HUES6 (cell line): Measurements from ENCODE around the gene CDC5L.
"Not testable (repeated sequence)": the region's sequence is repeated elsewhere in the genome, so short reads cannot be mapped to it uniquely, and the experiment has no call there.

Experiments used
- H3K27ac ChIP-seq: 2 replicates; pipeline ENCODE4 v1.7.0; 2013; ENCODE audit warnings: low read depth, mild to moderate bottlenecking, low read length, inconsistent platforms
- H3K27me3 ChIP-seq: 2 replicates; pipeline ENCODE4 v1.6.1; 2013; ENCODE audit warnings: low read length; ENCODE audit not compliant: control insufficient read depth, insufficient read depth
- H3K36me3 ChIP-seq: 2 replicates; pipeline ENCODE4 v1.6.1; 2013; ENCODE audit warnings: low read length; ENCODE audit not compliant: control insufficient read depth, insufficient read depth
- H3K4me1 ChIP-seq: 2 replicates; pipeline ENCODE4 v1.6.1; 2013; ENCODE audit warnings: low read length; ENCODE audit not compliant: control insufficient read depth, insufficient read depth
- H3K4me3 ChIP-seq: 2 replicates; pipeline ENCODE4 v1.5.1; 2013; ENCODE audit warnings: low read depth, low read length
- H3K9ac ChIP-seq: one replicate; pipeline ENCODE4 v1.6.1; 2013; ENCODE audit warnings: mild to moderate bottlenecking, low read length
- H3K9me3 ChIP-seq: 2 replicates; pipeline ENCODE4 v1.6.1; 2013; ENCODE audit warnings: low read depth, low read length; ENCODE audit not compliant: control insufficient read depth, insufficient read depth

The CDC5L gene

GRCh38 chr6:44350650-44350994 is 36.9 kb upstream of the CDC5L start:
- H3K9ac ChIP-seq, H3K36me3 ChIP-seq, H3K27me3 ChIP-seq, H3K27ac ChIP-seq, H3K9me3 ChIP-seq, H3K4me3 ChIP-seq: not testable (repeated sequence)
- H3K4me1 ChIP-seq = peaks cover 11% of the 10 kb centered on the region

GRCh38 chr6:44352259-44352658 is 35.2 kb upstream of the CDC5L start:
- Histone ChIP-seq H3K9ac (no peak overlapping the region), H3K27ac (no peak overlapping the region), H3K27me3 (no peaks in the 10 kb centered on the region; the same call in 1 of the 2 replicates), H3K9me3 (peaks cover 4% of the 10 kb centered on the region; the same call in 1 of the 2 replicates), H3K36me3 (no peaks in the 10 kb centered on the region), H3K4me3 (no peak overlapping the region), H3K4me1 (peaks cover 11% of the 10 kb centered on the region)

DNA sequence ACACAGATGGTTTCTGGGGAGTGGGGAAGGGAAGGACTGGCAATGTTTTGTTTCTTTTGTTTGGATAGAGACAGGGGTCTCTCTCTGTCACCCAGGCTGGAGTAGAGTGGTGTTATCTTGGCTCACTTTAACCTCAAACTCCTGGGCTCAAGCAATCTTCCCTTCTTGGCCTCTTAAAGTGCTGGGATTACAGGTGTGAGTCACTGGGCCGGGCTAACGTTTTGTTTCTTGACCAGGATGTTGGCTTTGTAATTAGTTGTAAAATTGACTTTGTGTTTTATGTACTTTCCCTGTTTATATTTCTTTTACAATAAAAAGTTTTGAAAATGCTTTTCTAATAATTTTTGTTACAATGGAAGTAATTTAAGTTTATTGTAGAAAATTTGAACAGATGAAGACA is 34.2 kb upstream of the CDC5L start:
- no peak overlapping the region for H3K27ac ChIP-seq
- no peak overlapping the region for H3K9ac ChIP-seq
- no peaks in the 10 kb centered on the region; the same call in 1 of the 2 replicates for H3K27me3 ChIP-seq
- no peaks in the 10 kb centered on the region for H3K36me3 ChIP-seq
- peaks cover 4% of the 10 kb centered on the region; the same call in 1 of the 2 replicates for H3K9me3 ChIP-seq
- H3K4me3 ChIP-seq = no peak overlapping the region
- peaks cover 11% of the 10 kb centered on the region for H3K4me1 ChIP-seq

GRCh38 chr6:44355640-44356039 is 31.9 kb upstream of the CDC5L start:
- H3K36me3 ChIP-seq = no peaks in the 10 kb centered on the region
- H3K4me3 ChIP-seq = no peak overlapping the region
- H3K9me3 ChIP-seq = peaks cover 4% of the 10 kb centered on the region; the same call in 1 of the 2 replicates
- no peaks in the 10 kb centered on the region; the same call in 1 of the 2 replicates for H3K27me3 ChIP-seq
- H3K4me1 ChIP-seq = no peaks in the 10 kb centered on the region
- no peak overlapping the region for H3K9ac ChIP-seq
- no peak overlapping the region for H3K27ac ChIP-seq

DNA sequence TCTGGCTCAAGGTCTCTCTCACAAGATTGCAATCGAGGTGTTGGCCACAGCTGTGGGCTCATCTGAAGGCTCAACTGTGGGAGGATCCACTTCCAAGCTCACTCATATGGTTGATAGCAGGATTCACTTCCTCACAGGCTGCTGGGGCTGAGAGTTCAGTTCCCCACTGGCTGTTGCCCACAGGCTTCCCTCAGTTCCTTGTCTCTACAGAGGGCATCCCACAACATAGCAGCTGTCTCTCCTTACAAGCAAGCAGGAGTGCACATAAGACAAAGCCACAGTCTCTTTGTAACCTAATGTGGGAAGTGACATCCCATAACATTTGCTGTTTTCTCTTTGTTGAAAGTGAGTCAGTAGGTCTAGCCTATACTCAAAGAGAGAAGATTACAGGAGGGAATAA is 31.0 kb upstream of the CDC5L start:
- Histone ChIP-seq H3K9me3 (peaks cover 4% of the 10 kb centered on the region; the same call in 1 of the 2 replicates), H3K27me3 (no peaks in the 10 kb centered on the region; the same call in 1 of the 2 replicates), H3K4me3 (no peak overlapping the region), H3K9ac (no peak overlapping the region), H3K36me3 (no peaks in the 10 kb centered on the region), H3K27ac (no peak overlapping the region), H3K4me1 (no peaks in the 10 kb centered on the region)

- Histone ChIP-seq H3K9me3 (peaks cover 4% of the 10 kb centered on the region; the same call in 1 of the 2 replicates), H3K36me3 (no peaks in the 10 kb centered on the region), H3K4me3 (no peak overlapping the region), H3K4me1 (no peaks in the 10 kb centered on the region), H3K9ac (no peak overlapping the region), H3K27me3 (no peaks in the 10 kb centered on the region; the same call in 1 of the 2 replicates), H3K27ac (no peak overlapping the region)
Observed at GRCh38 chr6:44359973-44360372, 27.5 kb upstream of the CDC5L start.

- Histone ChIP-seq H3K4me3 (no peak overlapping the region), H3K27ac (no peak overlapping the region), H3K9me3 (no peaks in the 10 kb centered on the region)
Observed at GRCh38 chr6:44361947-44362346, 25.6 kb upstream of the CDC5L start.

GRCh38 chr6:44363377-44363926 is 24.1 kb upstream of the CDC5L start:
- no peaks in the 10 kb centered on the region for H3K9me3 ChIP-seq
- H3K4me1 ChIP-seq = no peaks in the 10 kb centered on the region
- H3K4me3 ChIP-seq = no peak overlapping the region

More at GRCh38 chr6:44361947-44362346, 25.6 kb upstream of the CDC5L start:
- Histone ChIP-seq H3K36me3 (no peaks in the 10 kb centered on the region), H3K4me1 (no peaks in the 10 kb centered on the region), H3K27me3 (no peaks in the 10 kb centered on the region), H3K9ac (no peak overlapping the region)

GRCh38 chr6:44366781-44367180 is 20.7 kb upstream of the CDC5L start:
- H3K9ac ChIP-seq = no peak overlapping the region
- H3K4me1 ChIP-seq = no peaks in the 10 kb centered on the region
- H3K27ac ChIP-seq = no peak overlapping the region
- H3K4me3 ChIP-seq = no peak overlapping the region
- H3K27me3 ChIP-seq = no peaks in the 10 kb centered on the region
- H3K9me3 ChIP-seq = no peaks in the 10 kb centered on the region
- no peaks in the 10 kb centered on the region for H3K36me3 ChIP-seq

More at GRCh38 chr6:44363377-44363926, 24.1 kb upstream of the CDC5L start:
- H3K27me3 ChIP-seq = no peaks in the 10 kb centered on the region
- H3K9ac ChIP-seq = no peak overlapping the region
- H3K27ac ChIP-seq = no peak overlapping the region
- H3K36me3 ChIP-seq = no peaks in the 10 kb centered on the region

DNA sequence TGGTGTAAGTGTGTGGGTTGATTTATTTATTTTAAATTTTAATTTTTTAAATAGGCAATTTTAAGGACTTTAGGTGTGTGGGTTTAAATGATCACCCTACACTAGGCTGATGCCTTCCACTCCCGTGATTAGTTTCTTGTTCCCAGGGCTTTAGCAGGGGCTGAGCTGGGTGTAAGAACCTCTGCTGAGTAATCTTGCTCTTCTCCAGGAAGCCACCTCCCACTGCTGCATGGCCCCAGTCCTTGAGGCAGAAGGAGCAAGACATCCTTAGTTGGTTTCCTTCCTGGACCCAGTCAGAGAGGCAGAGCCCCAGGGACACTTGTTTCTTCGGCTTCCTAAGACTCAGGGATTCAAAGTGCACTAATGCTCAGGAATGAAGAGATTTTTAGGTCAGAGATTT is 19.8 kb upstream of the CDC5L start:
- no peaks in the 10 kb centered on the region for H3K9me3 ChIP-seq
- no peak overlapping the region for H3K27ac ChIP-seq
- no peak overlapping the region for H3K9ac ChIP-seq
- no peaks in the 10 kb centered on the region for H3K27me3 ChIP-seq
- H3K36me3 ChIP-seq = no peaks in the 10 kb centered on the region
- H3K4me3 ChIP-seq = no peak overlapping the region
- no peaks in the 10 kb centered on the region; the same call in 1 of the 2 replicates for H3K4me1 ChIP-seq

DNA sequence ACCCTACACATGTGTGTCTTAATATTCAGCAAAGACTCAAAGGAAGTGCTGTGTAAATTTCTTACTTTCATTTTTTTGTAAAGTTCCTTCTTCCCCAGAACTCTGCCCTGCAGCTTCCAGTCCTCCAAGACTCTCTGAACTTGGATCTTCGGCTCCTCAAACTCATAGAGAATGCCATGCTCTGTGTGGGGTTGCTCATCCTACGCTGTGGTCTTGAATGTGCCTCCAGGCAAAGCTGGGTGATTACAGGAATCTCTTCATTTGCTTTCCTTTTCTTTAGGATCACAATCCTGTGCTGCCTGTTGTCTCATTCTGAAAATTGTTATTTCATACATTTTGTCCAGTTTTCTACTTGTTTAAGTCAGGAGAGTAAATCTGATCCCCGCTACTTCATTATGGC is 14.5 kb upstream of the CDC5L start:
- Histone ChIP-seq H3K27me3 (no peaks in the 10 kb centered on the region), H3K4me1 (peaks cover 2% of the 10 kb centered on the region; the same call in 1 of the 2 replicates), H3K27ac (no peak overlapping the region), H3K9ac (no peak overlapping the region), H3K36me3 (no peaks in the 10 kb centered on the region), H3K9me3 (peaks cover 4% of the 10 kb centered on the region), H3K4me3 (no peak overlapping the region)
